Mammary epithelial cell (primary cell): ENCODE results near the gene COPS8.

Experiments
- EZH2 ChIP-seq: IDR thresholded peaks from 2 replicates; pipeline ENCODE4 v1.6.1; 2012; ENCODE audit warnings: low read length, inconsistent platforms, borderline replicate concordance
- TF ChIP-seq, protein P1 (sequence below), 2 donors: IDR thresholded peaks in 1 of 2; conservative IDR thresholded peaks in 1 of 2; 2 replicates each; pipeline ENCODE4 v1.5.1; 2011 to 2012; ENCODE audit warnings: inconsistent platforms in 2 of 2, low read length in 2 of 2, mild to moderate bottlenecking in 2 of 2, control low read depth in 1 of 2, low read depth in 1 of 2; ENCODE audit not compliant: insufficient read depth in 1 of 2; ENCODE audit errors: extremely low read depth in 1 of 2

DNA sequence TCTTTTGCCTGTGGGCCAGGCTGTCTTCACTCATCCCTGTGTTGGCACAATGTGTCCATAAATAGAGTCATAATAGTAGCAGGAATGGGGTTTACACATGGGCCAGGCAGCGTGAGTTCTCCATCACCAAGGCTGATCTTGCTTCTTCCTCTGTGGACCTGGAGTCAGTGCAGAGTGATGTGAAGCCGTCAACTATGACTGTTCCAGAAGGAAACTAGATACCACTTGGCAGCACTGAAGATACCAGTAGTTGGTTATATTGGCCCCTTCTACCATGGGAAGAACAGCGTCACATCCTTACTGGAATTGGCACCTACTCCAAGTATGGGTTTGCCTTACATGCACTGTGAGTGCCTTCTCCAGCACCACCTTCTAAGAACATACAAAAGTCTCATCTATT is 30.2 kb downstream of the COPS8 start:
- no peak for TF ChIP-seq EZH2
- TF ChIP-seq, protein P1, sequence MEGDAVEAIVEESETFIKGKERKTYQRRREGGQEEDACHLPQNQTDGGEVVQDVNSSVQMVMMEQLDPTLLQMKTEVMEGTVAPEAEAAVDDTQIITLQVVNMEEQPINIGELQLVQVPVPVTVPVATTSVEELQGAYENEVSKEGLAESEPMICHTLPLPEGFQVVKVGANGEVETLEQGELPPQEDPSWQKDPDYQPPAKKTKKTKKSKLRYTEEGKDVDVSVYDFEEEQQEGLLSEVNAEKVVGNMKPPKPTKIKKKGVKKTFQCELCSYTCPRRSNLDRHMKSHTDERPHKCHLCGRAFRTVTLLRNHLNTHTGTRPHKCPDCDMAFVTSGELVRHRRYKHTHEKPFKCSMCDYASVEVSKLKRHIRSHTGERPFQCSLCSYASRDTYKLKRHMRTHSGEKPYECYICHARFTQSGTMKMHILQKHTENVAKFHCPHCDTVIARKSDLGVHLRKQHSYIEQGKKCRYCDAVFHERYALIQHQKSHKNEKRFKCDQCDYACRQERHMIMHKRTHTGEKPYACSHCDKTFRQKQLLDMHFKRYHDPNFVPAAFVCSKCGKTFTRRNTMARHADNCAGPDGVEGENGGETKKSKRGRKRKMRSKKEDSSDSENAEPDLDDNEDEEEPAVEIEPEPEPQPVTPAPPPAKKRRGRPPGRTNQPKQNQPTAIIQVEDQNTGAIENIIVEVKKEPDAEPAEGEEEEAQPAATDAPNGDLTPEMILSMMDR (conservative IDR thresholded peaks at IDR 0.05 in 1 of 2, IDR thresholded peaks at IDR 0.05 in 1 of 2; ENCODE audit: extremely low read depth in 1 of 2, insufficient read depth in 1 of 2, low read depth in 1 of 2, low read length in 2 of 2): no peak
